Nephron (organoid): ENCODE data around the gene ISYNA1.

Source experiments
- H3K27ac Mint-ChIP-seq, 3 experiments: 2 replicates each; pipeline ENCODE4 v1.8.0; 2020; ENCODE audit warnings: mixed read lengths in 3 of 3, mild to moderate bottlenecking in 2 of 3, moderate library complexity in 1 of 3
- H3K27me3 Mint-ChIP-seq: 2 replicates; pipeline ENCODE4 v1.8.0; 2021; ENCODE audit warnings: low read depth, mild to moderate bottlenecking, moderate library complexity, mixed read lengths
- H3K36me3 Mint-ChIP-seq: 2 replicates; pipeline ENCODE4 v1.8.0; 2020; ENCODE audit warnings: low read depth, mixed read lengths
- H3K4me1 Mint-ChIP-seq: 2 replicates; pipeline ENCODE4 v1.8.0; 2020; ENCODE audit warnings: mixed read lengths
- H3K4me3 Mint-ChIP-seq, 3 experiments: 2 replicates each; pipeline ENCODE4 v1.8.0; 2020; ENCODE audit warnings: mild to moderate bottlenecking in 3 of 3, mixed read lengths in 3 of 3, moderate library complexity in 2 of 3
- H3K9me3 Mint-ChIP-seq: 2 replicates; pipeline ENCODE4 v1.8.0; 2020; ENCODE audit warnings: mixed read lengths
- TF ChIP-seq, protein P1 (sequence below), 3 experiments: fragments of 200-600 bp; sonication (generic); IDR thresholded peaks; one replicate each; pipeline ENCODE4 v1.5.0; 2021; ENCODE audit warnings: antibody characterized with exemption in 3 of 3; ENCODE audit not compliant: unreplicated experiment in 3 of 3

ISYNA1 gene

DNA sequence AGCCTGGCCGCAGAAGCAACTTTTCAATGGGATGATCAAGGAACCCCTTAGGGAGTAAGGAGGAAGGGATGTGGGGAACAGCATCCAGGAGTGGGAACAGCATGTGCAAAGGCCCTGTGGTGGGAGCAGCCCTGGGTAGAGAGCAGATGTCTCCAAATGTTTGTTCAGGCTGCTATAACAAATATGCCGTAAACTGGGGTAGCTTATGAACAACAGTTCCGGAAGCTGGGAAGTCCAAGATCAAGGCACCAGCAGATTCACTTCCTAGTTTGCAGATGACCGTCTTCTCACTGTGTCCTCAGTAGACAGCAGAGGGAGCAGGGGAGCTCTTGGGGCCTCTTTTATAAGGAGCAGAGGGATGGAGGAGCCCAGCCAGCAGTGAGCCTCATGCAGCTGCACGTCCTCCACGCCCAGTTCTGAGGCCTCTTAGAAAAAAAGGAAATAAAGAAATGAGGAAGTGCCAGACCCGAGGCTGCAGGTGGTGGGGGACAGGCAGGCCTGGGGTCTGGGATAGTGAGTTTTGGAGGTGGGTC is 36.3 kb downstream of the ISYNA1 start:
- peak overlapping the region; percentile 96 to 98 (median 98) for H3K27ac Mint-ChIP-seq
- H3K9me3 Mint-ChIP-seq, result no peaks in the 10 kb centered on the region
- H3K4me1 Mint-ChIP-seq, result peaks cover 24% of the 10 kb centered on the region
- peaks cover 9% of the 10 kb centered on the region for H3K27me3 Mint-ChIP-seq
- TF ChIP-seq, protein P1, sequence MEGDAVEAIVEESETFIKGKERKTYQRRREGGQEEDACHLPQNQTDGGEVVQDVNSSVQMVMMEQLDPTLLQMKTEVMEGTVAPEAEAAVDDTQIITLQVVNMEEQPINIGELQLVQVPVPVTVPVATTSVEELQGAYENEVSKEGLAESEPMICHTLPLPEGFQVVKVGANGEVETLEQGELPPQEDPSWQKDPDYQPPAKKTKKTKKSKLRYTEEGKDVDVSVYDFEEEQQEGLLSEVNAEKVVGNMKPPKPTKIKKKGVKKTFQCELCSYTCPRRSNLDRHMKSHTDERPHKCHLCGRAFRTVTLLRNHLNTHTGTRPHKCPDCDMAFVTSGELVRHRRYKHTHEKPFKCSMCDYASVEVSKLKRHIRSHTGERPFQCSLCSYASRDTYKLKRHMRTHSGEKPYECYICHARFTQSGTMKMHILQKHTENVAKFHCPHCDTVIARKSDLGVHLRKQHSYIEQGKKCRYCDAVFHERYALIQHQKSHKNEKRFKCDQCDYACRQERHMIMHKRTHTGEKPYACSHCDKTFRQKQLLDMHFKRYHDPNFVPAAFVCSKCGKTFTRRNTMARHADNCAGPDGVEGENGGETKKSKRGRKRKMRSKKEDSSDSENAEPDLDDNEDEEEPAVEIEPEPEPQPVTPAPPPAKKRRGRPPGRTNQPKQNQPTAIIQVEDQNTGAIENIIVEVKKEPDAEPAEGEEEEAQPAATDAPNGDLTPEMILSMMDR (IDR thresholded peaks at IDR 0.05; ENCODE audit: unreplicated experiment in 3 of 3), result peak; percentile 46 to 51 (median 51)
- H3K36me3 Mint-ChIP-seq, result no peaks in the 10 kb centered on the region
- H3K4me3 Mint-ChIP-seq, result peak overlapping the region; percentile 8 to 70 (median 55)

DNA sequence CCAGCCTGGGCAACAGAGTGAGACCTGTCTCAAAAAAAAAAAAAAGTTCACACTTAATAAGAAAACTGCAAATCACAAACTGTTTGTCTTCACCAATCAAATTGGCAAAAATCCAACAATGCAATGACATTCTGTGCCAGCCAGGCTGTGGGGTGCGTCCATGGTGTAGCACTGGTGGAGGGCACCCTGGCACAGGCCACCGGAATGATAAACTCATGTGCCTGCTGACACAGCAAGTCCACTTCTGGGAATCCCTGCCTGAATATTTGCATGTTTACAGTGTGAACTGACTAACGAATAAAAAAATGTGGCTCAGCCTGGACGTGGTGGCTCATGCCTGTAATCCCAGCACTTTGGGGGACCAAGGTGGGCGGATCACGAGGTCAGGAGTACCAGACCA is 38.9 kb downstream of the ISYNA1 start:
- TF ChIP-seq, protein P1 (IDR thresholded peaks at IDR 0.05; ENCODE audit: unreplicated experiment in 3 of 3), result no peak
- H3K9me3 Mint-ChIP-seq, result no peaks in the 10 kb centered on the region
- peaks cover 9% of the 10 kb centered on the region for H3K27me3 Mint-ChIP-seq
- peaks cover 24% of the 10 kb centered on the region for H3K4me1 Mint-ChIP-seq
- no peak overlapping the region for H3K27ac Mint-ChIP-seq
- no peaks in the 10 kb centered on the region for H3K36me3 Mint-ChIP-seq
- no peak overlapping the region for H3K4me3 Mint-ChIP-seq

DNA sequence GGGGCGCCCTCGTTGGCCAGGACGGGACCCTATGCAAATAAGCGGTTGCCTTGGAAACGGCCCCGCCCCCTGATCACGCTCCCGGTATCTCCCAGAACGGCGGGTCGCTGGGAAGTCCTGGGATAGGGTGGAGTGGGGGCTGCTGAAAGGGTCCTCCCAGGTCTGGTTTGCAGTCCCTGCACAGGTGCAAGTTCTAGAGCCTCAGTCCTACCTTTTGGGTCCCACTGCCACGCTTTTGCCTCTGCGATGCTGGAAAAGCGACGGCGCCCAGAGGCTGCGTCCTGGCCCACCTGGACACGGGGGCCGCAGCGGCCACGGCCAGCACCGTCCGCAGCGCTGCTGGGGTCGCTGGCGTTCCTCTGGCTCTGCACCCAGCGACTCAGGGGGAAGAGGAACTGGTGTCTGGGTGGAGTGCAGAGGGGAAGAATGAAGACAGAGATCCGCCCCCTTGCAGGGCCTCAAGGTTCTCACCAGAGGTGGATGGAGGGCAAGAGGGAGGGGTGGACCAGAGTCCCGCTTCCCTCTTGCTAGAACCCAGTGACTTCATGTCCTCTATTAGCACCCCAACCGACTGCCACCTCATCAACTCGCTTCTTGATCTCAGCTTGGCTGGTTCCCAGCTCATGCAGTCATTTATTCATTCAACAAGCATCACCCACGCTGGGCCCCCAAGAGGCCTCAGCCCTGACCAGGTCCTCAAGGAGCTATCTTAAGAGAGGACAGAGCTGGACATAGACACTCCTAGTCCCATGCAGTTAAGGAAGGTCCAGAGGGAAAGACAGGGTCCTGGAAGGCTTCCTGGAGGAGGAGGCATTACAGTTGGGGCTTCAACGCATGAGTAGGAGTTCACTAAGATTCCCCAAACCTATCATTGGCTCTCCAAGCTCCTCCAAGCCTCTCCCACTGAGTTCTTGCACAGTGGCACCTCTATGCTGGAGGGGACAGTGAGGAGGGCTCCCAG is 40.4 kb downstream of the ISYNA1 start, which contains the start of gene LRRC25:
LRRC25 (minus strand) TSS at position 381 of the 961 bp plus-strand sequence. CDS start 659 bp downstream, outside the sequence.
- peaks cover 17% of the 10 kb centered on the region for H3K4me1 Mint-ChIP-seq
- no peaks in the 10 kb centered on the region for H3K36me3 Mint-ChIP-seq
- peak within 1 kb of the TSS in 2 of 3 experiments; percentile 19 for H3K4me3 Mint-ChIP-seq
- H3K9me3 Mint-ChIP-seq, result no peaks in the 10 kb centered on the region
- TF ChIP-seq, protein P1 (IDR thresholded peaks at IDR 0.05; ENCODE audit: unreplicated experiment in 3 of 3), result no peak
- H3K27ac Mint-ChIP-seq, result no peak within 1 kb of the TSS
- H3K27me3 Mint-ChIP-seq, result peaks cover 9% of the 10 kb centered on the region

DNA sequence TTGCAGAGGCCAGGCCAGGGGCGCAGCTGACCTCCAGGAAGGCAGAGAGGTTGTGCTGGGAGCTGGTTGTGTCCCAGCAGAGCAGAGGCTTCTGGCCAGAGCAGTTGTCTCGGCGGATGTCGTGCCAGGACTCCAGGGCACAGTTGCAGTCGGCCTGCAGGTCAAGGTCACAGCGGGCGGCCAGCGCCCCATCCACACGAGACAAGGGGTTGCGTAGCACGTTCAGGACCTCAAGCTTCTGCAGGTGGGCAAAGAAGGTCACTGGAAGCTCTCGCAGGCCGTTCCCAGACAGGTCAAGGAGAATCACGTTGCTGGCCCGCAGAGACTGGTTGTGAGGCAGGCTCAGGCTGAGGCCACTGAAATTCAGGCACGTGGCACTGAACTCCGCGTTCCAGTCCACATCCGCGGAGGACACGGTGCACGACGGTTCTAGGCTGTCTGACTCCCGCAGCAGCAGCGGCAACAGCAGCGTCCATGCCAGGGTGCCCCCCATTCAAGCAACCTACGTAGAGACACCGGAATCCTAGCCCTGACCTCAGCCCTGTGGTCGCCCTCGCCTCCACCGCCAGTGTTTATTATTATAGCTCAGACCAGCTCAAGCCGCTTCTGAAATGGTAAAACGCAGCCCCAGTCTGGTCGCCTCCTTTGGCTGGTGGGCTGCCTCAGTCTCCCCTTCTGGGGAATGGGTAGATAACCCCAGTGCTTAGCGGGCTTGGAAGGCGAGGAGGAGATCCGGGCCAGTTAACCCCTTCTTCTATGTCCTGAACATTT is 41.3 kb downstream of the ISYNA1 start:
- no peaks in the 10 kb centered on the region for H3K36me3 Mint-ChIP-seq
- no peak overlapping the region for H3K4me3 Mint-ChIP-seq
- H3K27me3 Mint-ChIP-seq, result peaks cover 13% of the 10 kb centered on the region
- H3K27ac Mint-ChIP-seq, result no peak overlapping the region
- H3K9me3 Mint-ChIP-seq, result no peaks in the 10 kb centered on the region
- TF ChIP-seq, protein P1 (IDR thresholded peaks at IDR 0.05; ENCODE audit: unreplicated experiment in 3 of 3), result no peak
- H3K4me1 Mint-ChIP-seq, result peaks cover 8% of the 10 kb centered on the region

DNA sequence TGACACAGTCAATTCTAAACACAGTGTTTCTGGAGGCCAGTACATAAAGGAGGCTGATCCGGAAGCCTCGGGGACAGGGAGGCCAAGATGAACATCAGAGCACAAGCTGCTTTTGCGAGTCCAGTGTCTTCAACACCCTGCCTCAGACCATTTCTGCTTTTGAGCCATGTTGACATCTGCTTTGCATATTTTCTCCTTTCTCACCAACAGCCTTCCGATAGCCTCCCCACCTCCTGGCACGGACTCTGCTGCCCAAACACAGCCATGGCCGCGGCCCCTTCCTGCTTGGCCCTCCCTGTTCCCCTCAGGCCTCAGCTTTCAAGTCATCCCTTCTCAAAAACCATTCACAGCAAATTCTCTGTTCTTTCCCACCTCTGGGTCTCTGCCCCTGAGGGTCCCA is 44.1 kb downstream of the ISYNA1 start:
- H3K4me1 Mint-ChIP-seq, result no peaks in the 10 kb centered on the region
- no peaks in the 10 kb centered on the region for H3K9me3 Mint-ChIP-seq
- no peak overlapping the region for H3K4me3 Mint-ChIP-seq
- no peaks in the 10 kb centered on the region for H3K36me3 Mint-ChIP-seq
- TF ChIP-seq, protein P1 (IDR thresholded peaks at IDR 0.05; ENCODE audit: unreplicated experiment in 3 of 3), result no peak
- peak overlapping the region in 1 of 3 experiments; percentile 36 for H3K27ac Mint-ChIP-seq
- H3K27me3 Mint-ChIP-seq, result peaks cover 16% of the 10 kb centered on the region
